ENCODE data around the gene ZNF296.

Gene ZNF296

GRCh38 chr19:45095496-45096413 is 19.5 kb upstream of the ZNF296 start:
- H3K4me3 ChIP-seq (ENCODE audit: control insufficient read depth, low read depth, low read length): no peak overlapping the region
- no peak for DNase-seq (ENCODE audit: low read depth)
- TF ChIP-seq CTCF (conservative IDR thresholded peaks at IDR 0.05; ENCODE audit: control insufficient read depth, insufficient read depth, low read depth, low read length): no peak

GRCh38 chr19:45094707-45095106 is 18.4 kb upstream of the ZNF296 start:
- no peak for DNase-seq (ENCODE audit: low read depth)
- no peak for TF ChIP-seq CTCF (conservative IDR thresholded peaks at IDR 0.05; ENCODE audit: control insufficient read depth, insufficient read depth, low read depth, low read length)
- no peak overlapping the region for H3K4me3 ChIP-seq (ENCODE audit: control insufficient read depth, low read depth, low read length)

GRCh38 chr19:45094137-45094536 is 17.9 kb upstream of the ZNF296 start:
- no peak for TF ChIP-seq CTCF (conservative IDR thresholded peaks at IDR 0.05; ENCODE audit: control insufficient read depth, insufficient read depth, low read depth, low read length)
- no peak for DNase-seq (ENCODE audit: low read depth)
- H3K4me3 ChIP-seq (ENCODE audit: control insufficient read depth, low read depth, low read length): peak overlapping the region; percentile 93

- no peak for TF ChIP-seq CTCF (conservative IDR thresholded peaks at IDR 0.05; ENCODE audit: control insufficient read depth, insufficient read depth, low read depth, low read length)
- DNase-seq (ENCODE audit: low read depth): peak; percentile 98
- peak within 1 kb of the TSS; percentile 93 for H3K4me3 ChIP-seq (ENCODE audit: control insufficient read depth, low read depth, low read length)
Observed at GRCh38 chr19:45092747-45093678, 16.7 kb upstream of the ZNF296 start, which contains the start of gene PPP1R37. Gene PPP1R37, plus strand, starts transcription at chr19:45093179. Its CDS starts 147 bp downstream, at chr19:45093326.

GRCh38 chr19:45091031-45091923 is 15.0 kb upstream of the ZNF296 start:
- peak overlapping the region; percentile 93 for H3K4me3 ChIP-seq (ENCODE audit: control insufficient read depth, low read depth, low read length)
- TF ChIP-seq CTCF (conservative IDR thresholded peaks at IDR 0.05; ENCODE audit: control insufficient read depth, insufficient read depth, low read depth, low read length): no peak
- DNase-seq (ENCODE audit: low read depth): peak; percentile 99

- no peak for TF ChIP-seq CTCF (conservative IDR thresholded peaks at IDR 0.05; ENCODE audit: control insufficient read depth, insufficient read depth, low read depth, low read length)
- H3K4me3 ChIP-seq (ENCODE audit: control insufficient read depth, low read depth, low read length): peak overlapping the region; percentile 58
- DNase-seq (ENCODE audit: low read depth): no peak
Observed at GRCh38 chr19:45090606-45091005, 14.3 kb upstream of the ZNF296 start.
